GM23338 (cell line): ENCODE results near the gene ETFBKMT. TPM values are rescaled to one million over a fixed set of nuclear protein-coding genes. Genes with fewer than 3 reads are reported as not detected.

Source experiments
- ATAC-seq: fragments of 200-7000 bp; cut with Tn5 transposase; 3 replicates; pipeline ENCODE4 v1.9.1; 2020
- DNase-seq: peaks from one replicate; pipeline ENCODE4 v3.0.0-alpha.2; 2015; ENCODE audit warnings: low spot score
- H2AFZ ChIP-seq: fragments of 200-600 bp; sonication (generic); 2 replicates; pipeline ENCODE4 v1.8.0; 2016; ENCODE audit warnings: antibody characterized with exemption, mild to moderate bottlenecking, moderate library complexity
- H3F3A ChIP-seq: fragments of 200-600 bp; sonication (generic); replicated peaks from 2 replicates; pipeline ENCODE4 v1.8.0; 2017; ENCODE audit warnings: antibody characterized with exemption, mixed run types, low read depth
- H3K27ac ChIP-seq: fragments of 200-600 bp; sonication (generic); 2 replicates; pipeline ENCODE4 v1.6.1; 2016; ENCODE audit warnings: low read depth
- H3K27me3 ChIP-seq: fragments of 200-600 bp; sonication (generic); 2 replicates; pipeline ENCODE4 v1.8.0; 2016; ENCODE audit warnings: mild to moderate bottlenecking, mixed run types, moderate library complexity; ENCODE audit not compliant: insufficient read depth
- H3K36me3 ChIP-seq: fragments of 200-600 bp; sonication (generic); 2 replicates; pipeline ENCODE4 v1.8.0; 2016; ENCODE audit warnings: mild to moderate bottlenecking; ENCODE audit not compliant: insufficient read depth
- H3K4me1 ChIP-seq: fragments of 200-600 bp; sonication (generic); 2 replicates; pipeline ENCODE4 v1.8.0; 2016; ENCODE audit warnings: mild to moderate bottlenecking, moderate library complexity; ENCODE audit not compliant: insufficient read depth
- H3K4me2 ChIP-seq: fragments of 200-600 bp; sonication (generic); 2 replicates; pipeline ENCODE4 v1.7.1; 2017; ENCODE audit warnings: mixed run types
- H3K4me3 ChIP-seq: fragments of 200-600 bp; sonication (generic); 2 replicates; pipeline ENCODE4 v1.6.1; 2016; ENCODE audit warnings: mixed run types
- H3K79me2 ChIP-seq: fragments of 200-600 bp; sonication (generic); replicated peaks from 2 replicates; pipeline ENCODE4 v1.8.0; 2017; ENCODE audit warnings: mild to moderate bottlenecking; ENCODE audit not compliant: insufficient read depth
- H3K9me2 ChIP-seq: fragments of 200-600 bp; sonication (generic); 2 replicates; pipeline ENCODE4 v1.8.0; 2017; ENCODE audit not compliant: insufficient read depth
- H4K20me1 ChIP-seq: fragments of 200-600 bp; sonication (generic); replicated peaks from 2 replicates; pipeline ENCODE4 v1.8.0; 2017; ENCODE audit warnings: mild to moderate bottlenecking; ENCODE audit not compliant: insufficient read depth
- H3K27ac Mint-ChIP-seq: 2 replicates; pipeline ENCODE4 v1.8.0; 2020; ENCODE audit warnings: inconsistent platforms, mild to moderate bottlenecking, moderate library complexity, mixed read lengths
- H3K27me3 Mint-ChIP-seq: 3 replicates; pipeline ENCODE4 v1.8.0; 2022; ENCODE audit warnings: low read depth, mild to moderate bottlenecking, moderate library complexity, mixed read lengths, inconsistent platforms; ENCODE audit not compliant: insufficient read depth, poor library complexity
- H3K36me3 Mint-ChIP-seq: 3 replicates; pipeline ENCODE4 v1.8.0; 2021; ENCODE audit warnings: low read depth, mild to moderate bottlenecking, inconsistent platforms, moderate library complexity, mixed read lengths
- H3K4me1 Mint-ChIP-seq: 3 replicates; pipeline ENCODE4 v1.8.0; 2020; ENCODE audit warnings: mild to moderate bottlenecking, inconsistent platforms, mixed read lengths
- H3K4me3 Mint-ChIP-seq: 3 replicates; pipeline ENCODE4 v1.8.0; 2021; ENCODE audit warnings: moderate library complexity, mild to moderate bottlenecking, inconsistent platforms, mixed read lengths
- H3K9me3 Mint-ChIP-seq: 3 replicates; pipeline ENCODE4 v1.8.0; 2020; ENCODE audit warnings: moderate library complexity, mild to moderate bottlenecking, inconsistent platforms, mixed read lengths
- JUNB ChIP-seq: IDR thresholded peaks from one replicate; pipeline ENCODE4 v1.6.1; 2016; ENCODE audit warnings: antibody characterized with exemption; ENCODE audit not compliant: unreplicated experiment
- ZNF114 ChIP-seq: fragments of 250-450 bp; sonication (Bioruptor Pico); IDR thresholded peaks from 2 replicates; pipeline ENCODE4 v1.5.0; 2020; ENCODE audit warnings: mild to moderate bottlenecking, moderate library complexity
- polyA plus RNA-seq: library from polyadenylated mRNA; unstranded; fragments of >200 nt; fragmentation: Nextera tagmentation; extraction: Ambion mirVana; gene quantifications from 2 replicates; pipeline ENCODE4 v1.2.1, GENCODE V29; 2016
- total RNA-seq: library from RNA; depleted of rRNA; stranded (reverse); fragments of >200 nt; shearing (Covaris generic); gene quantifications from 2 replicates; pipeline ENCODE4 v1.2.3, GENCODE V29; 2014
- TF ChIP-seq, protein P1 (sequence below), 2 experiments: fragments of 200-600 bp in 1 of 2; sonication (generic) in 1 of 2; conservative IDR thresholded peaks; 2 replicates each; pipeline versions ENCODE4 v1.5.1 to v1.6.1; 2016 to 2017; ENCODE audit warnings: antibody characterized with exemption in 2 of 2, low read depth in 2 of 2, mild to moderate bottlenecking in 2 of 2, moderate library complexity in 1 of 2
- TF ChIP-seq, protein P2 (sequence below): fragments of 250-450 bp; sonication (Bioruptor Pico); IDR thresholded peaks from 2 replicates; pipeline ENCODE4 v1.5.0; 2020; ENCODE audit warnings: mild to moderate bottlenecking, moderate library complexity
- TF ChIP-seq, protein P3 (sequence below): IDR thresholded peaks from one replicate; pipeline ENCODE4 v1.6.1; 2018; ENCODE audit warnings: antibody characterized with exemption; ENCODE audit not compliant: unreplicated experiment

ETFBKMT gene
- total and polyA plus RNA-seq, 2 experiments from 2014 or later = 0.79 to 3.2 TPM

DNA sequence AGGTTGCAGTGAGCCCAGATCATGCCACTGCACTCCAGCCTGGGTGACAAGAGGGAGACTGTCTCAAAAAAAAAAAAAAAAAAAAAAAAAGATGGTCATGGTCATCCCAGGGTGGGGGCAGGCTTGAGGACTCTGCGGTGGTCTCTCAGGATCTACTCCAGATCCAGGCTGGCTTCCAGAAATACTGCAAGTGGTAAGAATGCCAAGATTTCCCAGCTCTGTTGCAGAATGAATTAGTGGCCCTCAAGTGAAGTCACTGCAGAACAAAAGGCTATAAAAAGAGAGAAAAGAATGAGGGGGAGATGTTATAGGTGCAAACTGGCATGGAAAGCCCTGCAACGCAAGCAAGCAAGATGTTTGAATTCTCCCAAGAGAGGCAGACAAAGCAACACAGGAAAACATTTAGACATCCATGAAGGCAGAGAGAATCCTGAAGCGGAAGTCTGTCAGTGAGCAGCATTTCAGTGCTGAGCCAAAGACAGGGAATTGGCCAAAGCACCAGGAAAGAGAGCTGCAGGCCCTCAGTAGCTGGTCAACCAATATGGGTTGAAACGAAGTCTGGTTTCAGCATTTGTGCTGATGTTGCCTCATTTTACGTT lies 31.9 kb upstream of the ETFBKMT start (continued):
- TF ChIP-seq, protein P1, sequence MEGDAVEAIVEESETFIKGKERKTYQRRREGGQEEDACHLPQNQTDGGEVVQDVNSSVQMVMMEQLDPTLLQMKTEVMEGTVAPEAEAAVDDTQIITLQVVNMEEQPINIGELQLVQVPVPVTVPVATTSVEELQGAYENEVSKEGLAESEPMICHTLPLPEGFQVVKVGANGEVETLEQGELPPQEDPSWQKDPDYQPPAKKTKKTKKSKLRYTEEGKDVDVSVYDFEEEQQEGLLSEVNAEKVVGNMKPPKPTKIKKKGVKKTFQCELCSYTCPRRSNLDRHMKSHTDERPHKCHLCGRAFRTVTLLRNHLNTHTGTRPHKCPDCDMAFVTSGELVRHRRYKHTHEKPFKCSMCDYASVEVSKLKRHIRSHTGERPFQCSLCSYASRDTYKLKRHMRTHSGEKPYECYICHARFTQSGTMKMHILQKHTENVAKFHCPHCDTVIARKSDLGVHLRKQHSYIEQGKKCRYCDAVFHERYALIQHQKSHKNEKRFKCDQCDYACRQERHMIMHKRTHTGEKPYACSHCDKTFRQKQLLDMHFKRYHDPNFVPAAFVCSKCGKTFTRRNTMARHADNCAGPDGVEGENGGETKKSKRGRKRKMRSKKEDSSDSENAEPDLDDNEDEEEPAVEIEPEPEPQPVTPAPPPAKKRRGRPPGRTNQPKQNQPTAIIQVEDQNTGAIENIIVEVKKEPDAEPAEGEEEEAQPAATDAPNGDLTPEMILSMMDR (conservative IDR thresholded peaks at IDR 0.05; ENCODE audit: low read depth in 2 of 2) = no peak
- TF ChIP-seq, protein P2, sequence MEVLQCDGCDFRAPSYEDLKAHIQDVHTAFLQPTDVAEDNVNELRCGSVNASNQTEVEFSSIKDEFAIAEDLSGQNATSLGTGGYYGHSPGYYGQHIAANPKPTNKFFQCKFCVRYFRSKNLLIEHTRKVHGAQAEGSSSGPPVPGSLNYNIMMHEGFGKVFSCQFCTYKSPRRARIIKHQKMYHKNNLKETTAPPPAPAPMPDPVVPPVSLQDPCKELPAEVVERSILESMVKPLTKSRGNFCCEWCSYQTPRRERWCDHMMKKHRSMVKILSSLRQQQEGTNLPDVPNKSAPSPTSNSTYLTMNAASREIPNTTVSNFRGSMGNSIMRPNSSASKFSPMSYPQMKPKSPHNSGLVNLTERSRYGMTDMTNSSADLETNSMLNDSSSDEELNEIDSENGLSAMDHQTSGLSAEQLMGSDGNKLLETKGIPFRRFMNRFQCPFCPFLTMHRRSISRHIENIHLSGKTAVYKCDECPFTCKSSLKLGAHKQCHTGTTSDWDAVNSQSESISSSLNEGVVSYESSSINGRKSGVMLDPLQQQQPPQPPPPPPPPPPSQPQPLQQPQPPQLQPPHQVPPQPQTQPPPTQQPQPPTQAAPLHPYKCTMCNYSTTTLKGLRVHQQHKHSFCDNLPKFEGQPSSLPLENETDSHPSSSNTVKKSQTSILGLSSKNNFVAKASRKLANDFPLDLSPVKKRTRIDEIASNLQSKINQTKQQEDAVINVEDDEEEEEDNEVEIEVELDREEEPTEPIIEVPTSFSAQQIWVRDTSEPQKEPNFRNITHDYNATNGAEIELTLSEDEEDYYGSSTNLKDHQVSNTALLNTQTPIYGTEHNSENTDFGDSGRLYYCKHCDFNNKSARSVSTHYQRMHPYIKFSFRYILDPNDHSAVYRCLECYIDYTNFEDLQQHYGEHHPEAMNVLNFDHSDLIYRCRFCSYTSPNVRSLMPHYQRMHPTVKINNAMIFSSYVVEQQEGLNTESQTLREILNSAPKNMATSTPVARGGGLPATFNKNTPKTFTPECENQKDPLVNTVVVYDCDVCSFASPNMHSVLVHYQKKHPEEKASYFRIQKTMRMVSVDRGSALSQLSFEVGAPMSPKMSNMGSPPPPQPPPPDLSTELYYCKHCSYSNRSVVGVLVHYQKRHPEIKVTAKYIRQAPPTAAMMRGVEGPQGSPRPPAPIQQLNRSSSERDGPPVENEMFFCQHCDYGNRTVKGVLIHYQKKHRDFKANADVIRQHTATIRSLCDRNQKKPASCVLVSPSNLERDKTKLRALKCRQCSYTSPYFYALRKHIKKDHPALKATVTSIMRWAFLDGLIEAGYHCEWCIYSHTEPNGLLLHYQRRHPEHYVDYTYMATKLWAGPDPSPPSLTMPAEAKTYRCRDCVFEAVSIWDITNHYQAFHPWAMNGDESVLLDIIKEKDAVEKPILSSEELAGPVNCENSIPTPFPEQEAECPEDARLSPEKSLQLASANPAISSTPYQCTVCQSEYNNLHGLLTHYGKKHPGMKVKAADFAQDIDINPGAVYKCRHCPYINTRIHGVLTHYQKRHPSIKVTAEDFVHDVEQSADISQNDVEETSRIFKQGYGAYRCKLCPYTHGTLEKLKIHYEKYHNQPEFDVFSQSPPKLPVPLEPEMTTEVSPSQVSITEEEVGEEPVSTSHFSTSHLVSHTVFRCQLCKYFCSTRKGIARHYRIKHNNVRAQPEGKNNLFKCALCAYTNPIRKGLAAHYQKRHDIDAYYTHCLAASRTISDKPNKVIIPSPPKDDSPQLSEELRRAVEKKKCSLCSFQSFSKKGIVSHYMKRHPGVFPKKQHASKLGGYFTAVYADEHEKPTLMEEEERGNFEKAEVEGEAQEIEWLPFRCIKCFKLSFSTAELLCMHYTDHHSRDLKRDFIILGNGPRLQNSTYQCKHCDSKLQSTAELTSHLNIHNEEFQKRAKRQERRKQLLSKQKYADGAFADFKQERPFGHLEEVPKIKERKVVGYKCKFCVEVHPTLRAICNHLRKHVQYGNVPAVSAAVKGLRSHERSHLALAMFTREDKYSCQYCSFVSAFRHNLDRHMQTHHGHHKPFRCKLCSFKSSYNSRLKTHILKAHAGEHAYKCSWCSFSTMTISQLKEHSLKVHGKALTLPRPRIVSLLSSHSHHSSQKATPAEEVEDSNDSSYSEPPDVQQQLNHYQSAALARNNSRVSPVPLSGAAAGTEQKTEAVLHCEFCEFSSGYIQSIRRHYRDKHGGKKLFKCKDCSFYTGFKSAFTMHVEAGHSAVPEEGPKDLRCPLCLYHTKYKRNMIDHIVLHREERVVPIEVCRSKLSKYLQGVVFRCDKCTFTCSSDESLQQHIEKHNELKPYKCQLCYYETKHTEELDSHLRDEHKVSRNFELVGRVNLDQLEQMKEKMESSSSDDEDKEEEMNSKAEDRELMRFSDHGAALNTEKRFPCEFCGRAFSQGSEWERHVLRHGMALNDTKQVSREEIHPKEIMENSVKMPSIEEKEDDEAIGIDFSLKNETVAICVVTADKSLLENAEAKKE (CRISPR knock-in tag) = no peak

DNA sequence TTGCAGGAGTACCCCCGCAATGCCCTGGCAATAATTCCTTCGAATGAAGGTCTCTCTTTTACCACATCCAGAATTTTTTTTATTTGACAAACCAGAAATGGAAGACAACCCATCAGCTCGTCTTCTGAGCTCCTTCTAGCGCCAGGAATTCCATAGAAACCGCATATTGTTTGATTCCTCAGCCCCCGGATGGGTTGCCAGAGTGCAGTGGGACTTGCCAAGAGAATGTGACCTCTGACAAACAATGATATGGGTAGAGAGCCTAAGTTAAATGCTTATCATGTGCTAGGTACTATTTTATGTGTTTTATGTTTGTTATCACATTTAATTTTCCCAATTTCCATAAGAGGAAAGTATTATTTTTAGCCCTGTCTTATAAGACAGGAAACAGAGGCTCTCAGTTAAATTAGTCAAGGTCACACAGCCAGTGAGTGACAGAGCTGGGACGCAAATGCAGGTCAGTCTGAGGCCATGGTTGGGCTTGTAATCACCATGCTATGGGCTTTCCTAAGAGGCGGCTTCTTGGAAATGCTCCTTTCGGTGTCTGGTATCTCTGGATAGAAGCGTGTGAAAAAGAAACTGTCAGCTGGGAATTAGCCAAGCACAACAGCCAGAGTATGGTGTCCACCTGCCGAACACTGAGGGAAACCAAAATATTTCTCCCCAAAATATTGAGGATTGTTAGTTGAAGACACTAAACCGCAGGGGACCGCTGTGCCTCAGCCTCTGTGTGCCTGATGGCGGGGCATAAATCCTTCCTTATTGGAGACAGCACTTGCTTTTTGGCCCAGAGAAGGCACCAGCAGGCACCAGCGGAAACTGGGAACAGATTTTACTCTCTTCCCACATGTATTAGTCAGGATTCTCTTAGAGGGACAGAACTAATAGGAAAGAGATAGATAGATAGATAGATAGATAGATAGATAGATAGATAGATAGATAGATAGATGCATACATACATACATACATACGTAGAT lies 29.4 kb upstream of the ETFBKMT start:
- H3F3A ChIP-seq = no peaks in the 10 kb centered on the region
- no peaks in the 10 kb centered on the region for H3K36me3 ChIP-seq
- Mint-ChIP-seq H3K36me3 (no peaks in the 10 kb centered on the region), H3K4me3 (no peak overlapping the region), H3K27ac (no peak overlapping the region), H3K9me3 (no peaks in the 10 kb centered on the region; the same call in 2 of the 3 replicates), H3K4me1 (no peaks in the 10 kb centered on the region; the same call in 2 of the 3 replicates), H3K27me3 (peaks cover 2% of the 10 kb centered on the region)
- H3K4me1 ChIP-seq = no peaks in the 10 kb centered on the region
- H3K79me2 ChIP-seq = no peaks in the 10 kb centered on the region
- H3K9me2 ChIP-seq = no peaks in the 10 kb centered on the region
- no peaks in the 10 kb centered on the region for H3K27me3 ChIP-seq
- no peak overlapping the region for H2AFZ ChIP-seq
- H4K20me1 ChIP-seq = no peaks in the 10 kb centered on the region
- no peak overlapping the region for H3K4me2 ChIP-seq
- no peak overlapping the region for H3K27ac ChIP-seq
- DNase-seq = peak; percentile 14
- 0 out of 3 replicates have a peak, but pooled peaks have one; percentile 42 for ATAC-seq
- H3K4me3 ChIP-seq = no peak overlapping the region
- no peak for TF ChIP-seq JUNB
- TF ChIP-seq, protein P3, sequence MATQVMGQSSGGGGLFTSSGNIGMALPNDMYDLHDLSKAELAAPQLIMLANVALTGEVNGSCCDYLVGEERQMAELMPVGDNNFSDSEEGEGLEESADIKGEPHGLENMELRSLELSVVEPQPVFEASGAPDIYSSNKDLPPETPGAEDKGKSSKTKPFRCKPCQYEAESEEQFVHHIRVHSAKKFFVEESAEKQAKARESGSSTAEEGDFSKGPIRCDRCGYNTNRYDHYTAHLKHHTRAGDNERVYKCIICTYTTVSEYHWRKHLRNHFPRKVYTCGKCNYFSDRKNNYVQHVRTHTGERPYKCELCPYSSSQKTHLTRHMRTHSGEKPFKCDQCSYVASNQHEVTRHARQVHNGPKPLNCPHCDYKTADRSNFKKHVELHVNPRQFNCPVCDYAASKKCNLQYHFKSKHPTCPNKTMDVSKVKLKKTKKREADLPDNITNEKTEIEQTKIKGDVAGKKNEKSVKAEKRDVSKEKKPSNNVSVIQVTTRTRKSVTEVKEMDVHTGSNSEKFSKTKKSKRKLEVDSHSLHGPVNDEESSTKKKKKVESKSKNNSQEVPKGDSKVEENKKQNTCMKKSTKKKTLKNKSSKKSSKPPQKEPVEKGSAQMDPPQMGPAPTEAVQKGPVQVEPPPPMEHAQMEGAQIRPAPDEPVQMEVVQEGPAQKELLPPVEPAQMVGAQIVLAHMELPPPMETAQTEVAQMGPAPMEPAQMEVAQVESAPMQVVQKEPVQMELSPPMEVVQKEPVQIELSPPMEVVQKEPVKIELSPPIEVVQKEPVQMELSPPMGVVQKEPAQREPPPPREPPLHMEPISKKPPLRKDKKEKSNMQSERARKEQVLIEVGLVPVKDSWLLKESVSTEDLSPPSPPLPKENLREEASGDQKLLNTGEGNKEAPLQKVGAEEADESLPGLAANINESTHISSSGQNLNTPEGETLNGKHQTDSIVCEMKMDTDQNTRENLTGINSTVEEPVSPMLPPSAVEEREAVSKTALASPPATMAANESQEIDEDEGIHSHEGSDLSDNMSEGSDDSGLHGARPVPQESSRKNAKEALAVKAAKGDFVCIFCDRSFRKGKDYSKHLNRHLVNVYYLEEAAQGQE = no peak
- no peak for TF ChIP-seq ZNF114 (CRISPR knock-in tag)
